ENCODE measurements around the gene RXFP2.

The RXFP2 gene

GRCh38 chr13:31824705-31825517 is 85.6 kb downstream of the RXFP2 start:
- no peak for DNase-seq (ENCODE audit: low read depth in 3 of 3)

- no peak for DNase-seq (ENCODE audit: low read depth in 3 of 3)
These were observed 87.2 kb downstream of the RXFP2 start for GRCh38 chr13:31826521-31826920.

GRCh38 chr13:31827707-31828106 is 88.4 kb downstream of the RXFP2 start:
- no peak for DNase-seq (ENCODE audit: low read depth in 3 of 3)

DNA sequence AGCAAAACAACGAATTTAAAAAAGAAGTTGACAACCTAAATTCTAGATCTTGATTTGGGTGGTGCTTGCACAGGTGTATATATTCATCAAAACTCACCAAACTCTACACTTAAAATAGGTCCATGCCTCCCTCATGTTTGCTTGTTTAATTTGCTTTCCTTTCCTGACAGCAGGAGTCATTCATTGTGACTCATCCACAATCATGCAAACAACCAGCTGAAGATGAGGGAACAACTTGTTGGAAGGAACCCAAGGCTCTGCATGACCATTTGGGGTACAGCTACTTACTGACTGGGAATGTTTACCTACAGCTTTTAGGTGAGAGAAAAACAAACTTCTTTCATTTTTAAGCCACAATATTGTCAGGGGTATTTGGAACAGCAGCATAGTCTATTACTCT is 96.6 kb downstream of the RXFP2 start:
- no peak for DNase-seq (ENCODE audit: low read depth in 3 of 3)

GRCh38 chr13:31843044-31843443 is 103.7 kb downstream of the RXFP2 start:
- DNase-seq (ENCODE audit: low read depth in 3 of 3) = no peak

DNA sequence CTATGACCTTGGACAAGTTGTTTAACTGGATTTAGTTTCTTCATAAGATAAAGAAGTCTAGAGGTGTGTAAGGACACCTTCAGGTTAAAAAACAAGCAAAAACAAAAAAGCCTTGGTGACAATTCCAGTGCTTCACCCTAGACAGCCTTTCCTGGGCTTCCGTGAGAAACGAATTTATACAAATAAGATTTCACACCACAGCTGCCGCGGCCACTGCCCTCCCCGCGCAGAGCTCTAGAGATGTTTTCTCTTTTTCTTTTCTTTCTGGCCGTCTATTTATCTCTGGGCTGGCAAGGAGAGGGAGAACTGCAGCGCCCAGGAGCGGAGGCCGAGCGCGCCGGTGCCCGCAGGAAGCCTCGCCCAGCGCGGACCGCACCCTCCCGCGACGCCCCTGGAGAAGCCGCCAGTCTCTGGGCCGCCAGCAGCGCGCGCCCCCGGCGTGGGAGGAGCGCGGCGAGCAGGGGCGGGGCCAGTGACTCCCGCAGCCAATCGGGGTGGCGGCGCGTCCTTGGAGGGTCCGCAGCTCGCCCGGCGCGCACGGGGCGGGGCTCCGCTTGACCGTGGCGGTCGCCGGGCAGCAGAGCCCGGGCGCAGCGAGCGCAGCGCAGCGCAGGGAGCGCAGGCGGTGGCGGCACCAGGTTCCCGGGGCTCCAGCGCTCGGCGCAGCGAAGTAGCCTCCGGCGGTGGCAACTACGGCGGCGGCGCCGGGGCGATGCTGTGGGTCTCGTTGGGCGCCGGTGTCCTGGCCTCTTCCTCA is 107.0 kb downstream of the RXFP2 start:
- peak; percentile 19 to 64 (median 31) for DNase-seq (ENCODE audit: low read depth in 3 of 3)

DNA sequence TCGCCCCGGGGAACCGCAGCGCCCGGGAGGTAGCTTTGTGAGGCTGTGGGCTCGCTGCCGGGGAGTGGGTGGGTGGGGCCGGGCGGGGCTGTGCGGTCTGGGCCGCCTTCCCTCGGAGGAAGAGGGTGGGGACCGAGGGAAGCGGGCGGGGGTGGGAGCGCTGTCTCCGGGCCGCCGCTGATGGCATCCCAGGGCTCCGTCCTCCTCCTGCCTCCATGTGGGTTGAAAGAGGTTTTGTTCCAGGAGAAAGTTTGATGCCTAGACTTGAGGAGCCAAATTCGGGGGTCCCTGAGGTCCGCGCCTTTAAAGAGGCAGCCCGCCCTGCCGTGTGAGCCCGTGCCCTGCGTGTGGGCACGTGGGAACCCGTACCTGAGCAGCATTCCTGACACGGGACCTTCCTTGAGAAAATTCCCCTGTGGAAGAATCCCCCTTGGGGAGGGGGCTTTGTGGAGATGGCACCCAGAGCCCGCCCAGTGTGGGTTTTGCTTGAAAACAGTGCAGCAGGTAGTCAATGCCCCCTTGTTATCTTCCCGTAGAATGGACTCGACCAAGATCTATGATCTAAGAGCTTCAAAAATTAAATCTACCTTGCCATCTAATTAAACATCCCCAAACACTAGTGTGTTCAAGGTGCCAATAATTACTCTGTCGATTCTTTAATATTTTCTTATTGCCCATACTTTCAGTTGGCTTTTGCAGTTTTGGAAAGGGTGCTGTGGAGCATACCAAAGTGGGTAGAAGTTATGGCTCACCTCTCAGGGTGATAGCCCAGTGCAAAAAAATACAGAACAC is 107.8 kb downstream of the RXFP2 start:
- DNase-seq (ENCODE audit: low read depth in 3 of 3) = no peak

- DNase-seq (ENCODE audit: low read depth in 3 of 3) = no peak
These were observed 109.3 kb downstream of the RXFP2 start for GRCh38 chr13:31848621-31849020.

DNA sequence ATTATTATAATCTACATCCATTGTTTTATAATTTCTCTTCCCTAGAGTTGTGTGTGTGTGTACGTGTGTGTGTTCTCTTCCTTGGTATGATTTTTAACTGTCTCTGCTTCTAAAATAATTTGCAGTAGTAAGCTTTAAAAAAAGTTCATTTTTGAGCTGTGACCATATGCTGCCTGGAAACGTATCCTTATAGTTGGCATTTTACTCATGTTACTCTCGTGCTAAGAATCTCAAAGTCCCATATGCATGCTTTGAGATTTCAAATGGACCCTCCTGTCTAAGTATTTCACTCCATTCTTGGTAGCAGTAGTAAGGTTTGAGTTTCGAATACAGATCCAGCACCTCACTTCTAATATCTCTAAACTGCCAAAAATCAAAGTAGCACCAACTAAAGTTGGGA is 109.9 kb downstream of the RXFP2 start:
- no peak for DNase-seq (ENCODE audit: low read depth in 3 of 3)

- DNase-seq (ENCODE audit: low read depth in 3 of 3) = no peak
These were observed 110.8 kb downstream of the RXFP2 start for GRCh38 chr13:31850041-31850555.

GRCh38 chr13:31851216-31851615 is 111.9 kb downstream of the RXFP2 start:
- no peak for DNase-seq (ENCODE audit: low read depth in 3 of 3)
